HG03575 (cell line): ENCODE results near the gene CHAC1.

Experiments
- ATAC-seq: cut with Tn5 transposase; IDR thresholded peaks from one replicate; pipeline ENCODE4 v1.9.1; 2021; ENCODE audit not compliant: unreplicated experiment, insufficient number of reproducible peaks, low FRiP score; ENCODE audit errors: extremely low read depth

The CHAC1 gene

DNA sequence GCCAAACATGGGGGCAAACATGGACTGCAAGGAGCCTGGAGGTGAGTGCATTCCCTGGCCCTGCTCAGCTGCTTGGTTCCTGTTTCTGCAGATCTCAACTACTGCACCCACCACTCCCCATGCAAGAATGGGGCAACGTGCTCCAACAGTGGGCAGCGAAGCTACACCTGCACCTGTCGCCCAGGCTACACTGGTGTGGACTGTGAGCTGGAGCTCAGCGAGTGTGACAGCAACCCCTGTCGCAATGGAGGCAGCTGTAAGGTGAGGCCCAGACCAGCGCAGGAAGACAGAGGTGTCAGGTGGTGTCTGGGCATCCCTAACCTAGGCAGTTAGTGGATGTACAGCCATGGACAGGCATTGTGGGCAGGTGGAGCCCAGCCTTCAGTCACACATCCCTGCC is 18.8 kb upstream of the CHAC1 start:
- no peak for ATAC-seq

DNA sequence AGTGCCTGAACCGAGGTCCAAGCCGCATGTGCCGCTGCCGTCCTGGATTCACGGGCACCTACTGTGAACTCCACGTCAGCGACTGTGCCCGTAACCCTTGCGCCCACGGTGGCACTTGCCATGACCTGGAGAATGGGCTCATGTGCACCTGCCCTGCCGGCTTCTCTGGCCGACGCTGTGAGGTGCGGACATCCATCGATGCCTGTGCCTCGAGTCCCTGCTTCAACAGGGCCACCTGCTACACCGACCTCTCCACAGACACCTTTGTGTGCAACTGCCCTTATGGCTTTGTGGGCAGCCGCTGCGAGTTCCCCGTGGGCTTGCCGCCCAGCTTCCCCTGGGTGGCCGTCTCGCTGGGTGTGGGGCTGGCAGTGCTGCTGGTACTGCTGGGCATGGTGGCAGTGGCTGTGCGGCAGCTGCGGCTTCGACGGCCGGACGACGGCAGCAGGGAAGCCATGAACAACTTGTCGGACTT is 17.0 kb upstream of the CHAC1 start:
- ATAC-seq: no peak

DNA sequence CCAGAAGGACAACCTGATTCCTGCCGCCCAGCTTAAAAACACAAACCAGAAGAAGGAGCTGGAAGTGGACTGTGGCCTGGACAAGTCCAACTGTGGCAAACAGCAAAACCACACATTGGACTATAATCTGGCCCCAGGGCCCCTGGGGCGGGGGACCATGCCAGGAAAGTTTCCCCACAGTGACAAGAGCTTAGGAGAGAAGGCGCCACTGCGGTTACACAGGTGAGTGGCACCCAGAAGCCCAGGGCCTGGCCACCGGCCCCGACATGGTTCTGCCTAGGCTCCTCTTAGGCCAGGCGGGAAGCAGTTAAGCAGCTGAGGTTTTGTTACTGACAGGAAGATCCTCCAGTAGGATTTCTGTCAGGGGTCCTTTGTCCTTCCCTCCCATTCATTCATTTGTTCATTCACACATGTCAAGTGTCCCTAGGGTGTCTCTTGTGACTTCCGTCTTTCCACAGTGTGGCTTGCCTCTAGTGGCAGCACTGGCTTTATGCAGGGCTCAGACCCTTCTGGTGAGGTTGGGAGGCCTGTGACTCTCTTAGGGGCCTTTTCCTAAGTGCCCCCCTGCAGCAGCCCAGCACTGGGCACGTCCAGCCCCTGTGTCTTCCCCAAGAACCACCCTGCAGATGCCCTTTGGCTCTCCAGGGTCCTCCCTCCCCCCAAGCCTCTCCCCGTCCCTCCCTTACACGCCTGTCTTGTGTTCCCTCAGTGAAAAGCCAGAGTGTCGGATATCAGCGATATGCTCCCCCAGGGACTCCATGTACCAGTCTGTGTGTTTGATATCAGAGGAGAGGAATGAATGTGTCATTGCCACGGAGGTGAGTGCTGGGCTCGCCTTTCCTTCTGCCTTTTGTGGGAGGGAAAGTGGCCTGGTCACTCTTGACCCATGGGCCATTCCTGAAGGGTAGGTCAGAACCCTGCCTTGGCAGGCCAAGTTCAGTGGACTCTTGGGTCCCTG is 16.3 kb upstream of the CHAC1 start:
- ATAC-seq: no peak

DNA sequence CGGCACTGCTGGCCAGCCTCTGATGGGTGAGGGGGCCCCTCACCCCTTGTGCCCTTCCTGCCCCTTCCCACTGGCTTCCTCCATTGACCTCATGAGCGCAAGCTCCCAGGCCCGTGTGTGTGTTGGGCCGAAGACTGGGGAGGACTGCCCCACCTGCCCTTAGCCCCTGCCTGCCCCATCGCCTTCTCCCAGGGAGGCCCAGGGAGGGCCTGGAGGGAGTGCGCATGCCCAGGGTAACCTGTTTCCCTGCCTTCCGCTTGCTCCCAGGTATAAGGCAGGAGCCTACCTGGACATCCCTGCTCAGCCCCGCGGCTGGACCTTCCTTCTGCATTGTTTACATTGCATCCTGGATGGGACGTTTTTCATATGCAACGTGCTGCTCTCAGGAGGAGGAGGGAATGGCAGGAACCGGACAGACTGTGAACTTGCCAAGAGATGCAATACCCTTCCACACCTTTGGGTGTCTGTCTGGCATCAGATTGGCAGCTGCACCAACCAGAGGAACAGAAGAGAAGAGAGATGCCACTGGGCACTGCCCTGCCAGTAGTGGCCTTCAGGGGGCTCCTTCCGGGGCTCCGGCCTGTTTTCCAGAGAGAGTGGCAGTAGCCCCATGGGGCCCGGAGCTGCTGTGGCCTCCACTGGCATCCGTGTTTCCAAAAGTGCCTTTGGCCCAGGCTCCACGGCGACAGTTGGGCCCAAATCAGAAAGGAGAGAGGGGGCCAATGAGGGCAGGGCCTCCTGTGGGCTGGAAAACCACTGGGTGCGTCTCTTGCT is 15.3 kb upstream of the CHAC1 start:
- ATAC-seq: no peak

DNA sequence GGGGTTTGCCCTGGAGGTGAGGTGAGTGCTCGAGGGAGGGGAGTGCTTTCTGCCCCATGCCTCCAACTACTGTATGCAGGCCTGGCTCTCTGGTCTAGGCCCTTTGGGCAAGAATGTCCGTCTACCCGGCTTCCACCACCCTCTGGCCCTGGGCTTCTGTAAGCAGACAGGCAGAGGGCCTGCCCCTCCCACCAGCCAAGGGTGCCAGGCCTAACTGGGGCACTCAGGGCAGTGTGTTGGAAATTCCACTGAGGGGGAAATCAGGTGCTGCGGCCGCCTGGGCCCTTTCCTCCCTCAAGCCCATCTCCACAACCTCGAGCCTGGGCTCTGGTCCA is 14.8 kb upstream of the CHAC1 start:
- ATAC-seq: no peak

DNA sequence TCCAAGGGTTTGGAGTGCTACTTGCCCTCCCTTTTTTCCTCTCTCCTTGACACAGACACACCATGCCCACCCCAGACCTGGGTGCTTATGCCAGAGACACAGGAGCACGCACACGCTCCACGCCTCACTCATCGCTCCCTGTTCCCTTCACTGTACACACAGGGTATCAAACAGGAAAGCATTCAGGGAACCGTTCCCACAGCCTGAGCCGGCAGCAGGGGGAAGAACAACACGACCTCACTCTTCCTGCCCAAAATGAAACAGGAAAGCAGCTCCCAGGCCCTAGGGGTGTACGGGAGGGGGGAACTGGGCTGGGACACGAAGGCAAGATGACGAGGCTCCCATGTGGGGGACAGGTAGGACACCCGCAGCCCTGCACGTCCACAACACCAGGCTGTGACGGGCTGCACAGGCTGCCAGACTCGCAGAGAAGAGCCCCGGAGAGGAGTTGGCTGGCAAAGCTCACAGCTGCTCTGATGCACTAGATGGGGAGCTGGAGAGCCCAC is 12.9 kb upstream of the CHAC1 start:
- no peak for ATAC-seq

DNA sequence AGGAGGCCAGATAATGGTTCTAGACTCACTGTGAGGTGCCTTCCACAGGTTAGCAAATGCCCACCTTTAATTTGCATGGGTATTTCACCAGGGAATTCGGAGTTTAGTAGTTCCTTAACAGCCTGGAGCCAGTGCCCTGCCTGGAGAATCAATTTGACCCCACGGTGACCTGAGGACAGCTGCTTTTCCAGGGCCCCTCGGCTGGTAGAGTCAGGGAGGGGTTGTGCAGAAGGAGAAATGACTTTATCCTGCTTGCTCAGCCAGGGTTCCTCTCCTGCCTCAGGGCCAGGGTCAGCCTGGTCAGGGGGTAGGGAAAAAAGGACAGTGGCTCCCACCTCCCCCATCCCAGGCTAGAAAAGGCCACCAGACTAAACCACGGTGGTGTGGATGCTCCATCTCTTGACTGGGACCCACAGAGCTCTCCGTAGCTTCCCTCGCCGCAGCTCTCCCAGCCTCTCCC is 12.2 kb upstream of the CHAC1 start:
- no peak for ATAC-seq

DNA sequence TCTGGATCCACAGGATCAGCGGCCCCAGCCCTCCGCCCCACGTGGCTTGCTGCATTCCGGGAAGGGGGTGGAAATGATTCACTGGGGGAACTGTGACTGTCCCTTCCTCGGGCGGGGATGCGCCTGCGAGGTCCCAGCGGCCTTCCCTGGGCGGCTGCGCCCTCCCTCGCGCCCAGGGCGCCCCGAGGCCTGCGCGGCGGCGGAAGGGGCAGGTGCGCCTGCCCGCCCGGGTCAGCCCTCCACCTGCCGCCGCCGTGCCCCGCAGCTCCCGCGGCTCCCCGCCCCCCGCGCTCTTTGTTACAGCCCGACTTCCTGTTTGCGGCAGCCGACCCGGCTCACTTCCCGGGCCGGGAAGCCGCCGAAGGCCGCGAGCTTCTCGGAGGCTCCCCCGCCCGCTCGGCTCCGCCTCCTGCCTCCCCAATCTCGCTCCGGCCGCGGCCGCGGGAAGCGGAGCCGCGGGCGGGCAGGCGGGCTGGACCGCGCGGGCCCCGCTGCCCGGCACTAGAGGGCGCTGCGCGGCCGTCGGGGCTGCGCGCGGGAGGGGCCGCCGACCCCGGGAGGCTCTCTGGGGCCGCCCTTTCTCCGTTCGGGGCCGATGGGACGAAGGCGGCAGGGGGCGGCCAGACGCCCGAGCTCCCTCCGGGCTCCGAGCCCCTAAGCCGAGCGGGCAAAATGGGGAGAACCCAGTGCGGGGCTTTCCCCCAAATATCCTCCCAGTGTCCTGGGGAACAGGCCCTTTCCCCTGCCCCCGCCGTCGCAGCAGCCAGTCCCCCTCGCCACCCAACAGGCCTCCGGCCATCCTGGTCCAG is 11.5 kb upstream of the CHAC1 start:
- ATAC-seq: no peak

DNA sequence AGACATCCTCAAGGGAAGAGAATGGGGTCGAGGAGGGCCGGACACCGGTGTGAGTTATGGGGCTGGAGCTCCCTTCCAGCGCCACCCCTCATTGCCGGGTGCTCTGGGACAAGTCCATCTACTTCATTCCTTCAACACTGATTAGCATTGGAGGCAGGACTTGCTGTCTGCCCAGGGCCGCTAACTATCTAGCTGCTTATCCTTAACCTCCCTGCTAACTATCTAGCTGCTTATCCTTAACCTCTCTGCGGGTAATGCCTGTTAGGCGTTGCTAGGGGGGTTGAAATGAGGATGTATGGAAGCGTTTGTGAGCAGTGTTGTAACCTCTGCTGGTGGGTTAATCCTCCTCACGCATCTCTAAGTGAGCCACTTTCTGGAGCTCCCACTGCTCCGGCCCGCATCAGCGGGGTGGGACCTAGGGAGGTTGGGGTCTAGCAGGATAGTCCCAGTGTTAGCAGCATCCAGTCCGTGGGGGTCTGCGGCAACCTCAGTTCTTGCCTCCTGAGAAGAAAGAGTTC is 10.9 kb upstream of the CHAC1 start:
- no peak for ATAC-seq

DNA sequence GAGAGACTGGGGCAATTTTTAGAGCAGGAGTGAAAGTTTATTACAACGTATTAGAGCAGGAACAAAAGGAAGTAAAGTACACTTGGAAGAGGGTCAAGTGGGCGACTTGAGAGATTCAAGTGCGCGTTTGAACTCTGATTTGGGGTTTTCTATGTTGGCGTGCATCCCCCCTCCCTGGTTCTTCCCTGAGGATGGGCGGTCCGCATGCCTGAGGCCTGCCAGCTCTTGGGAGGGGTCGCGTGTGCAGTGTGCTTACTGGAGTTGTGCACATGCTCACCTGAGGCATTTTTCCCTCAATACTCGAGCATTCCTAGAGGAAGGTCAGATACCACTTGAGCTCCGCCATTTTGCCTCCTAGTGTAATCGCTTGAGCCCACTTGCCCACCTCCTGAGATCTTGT is 10.4 kb upstream of the CHAC1 start:
- ATAC-seq: no peak

DNA sequence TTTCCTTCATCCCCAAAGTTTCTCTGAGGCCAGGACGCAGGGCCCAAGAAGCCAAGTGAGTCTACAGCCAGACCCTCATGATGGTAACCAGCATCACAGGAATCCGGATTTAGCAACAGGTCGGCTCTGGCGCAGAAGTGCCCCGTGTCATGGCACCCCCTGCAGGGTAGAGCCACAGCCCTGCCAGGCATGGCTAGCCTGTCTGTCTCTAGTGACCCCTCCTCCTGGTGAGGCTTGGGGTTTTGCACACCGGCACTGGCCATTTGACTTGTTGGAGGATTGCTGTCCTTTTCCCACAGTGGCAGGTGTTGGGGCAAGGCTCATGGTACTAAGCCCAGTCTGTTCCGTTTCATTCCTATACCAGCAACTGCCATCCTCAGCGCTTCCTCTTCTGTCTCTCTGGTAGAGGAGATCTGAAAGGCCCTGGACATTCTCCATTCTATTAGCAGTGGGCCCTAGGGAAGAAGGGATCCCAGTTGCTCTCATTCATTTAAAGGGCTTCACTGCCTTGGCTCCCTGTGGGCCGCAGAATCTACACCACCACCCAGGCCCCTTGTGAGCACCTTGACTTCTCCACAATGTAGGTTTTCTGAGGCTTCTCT is 9.4 kb upstream of the CHAC1 start:
- ATAC-seq: no peak

DNA sequence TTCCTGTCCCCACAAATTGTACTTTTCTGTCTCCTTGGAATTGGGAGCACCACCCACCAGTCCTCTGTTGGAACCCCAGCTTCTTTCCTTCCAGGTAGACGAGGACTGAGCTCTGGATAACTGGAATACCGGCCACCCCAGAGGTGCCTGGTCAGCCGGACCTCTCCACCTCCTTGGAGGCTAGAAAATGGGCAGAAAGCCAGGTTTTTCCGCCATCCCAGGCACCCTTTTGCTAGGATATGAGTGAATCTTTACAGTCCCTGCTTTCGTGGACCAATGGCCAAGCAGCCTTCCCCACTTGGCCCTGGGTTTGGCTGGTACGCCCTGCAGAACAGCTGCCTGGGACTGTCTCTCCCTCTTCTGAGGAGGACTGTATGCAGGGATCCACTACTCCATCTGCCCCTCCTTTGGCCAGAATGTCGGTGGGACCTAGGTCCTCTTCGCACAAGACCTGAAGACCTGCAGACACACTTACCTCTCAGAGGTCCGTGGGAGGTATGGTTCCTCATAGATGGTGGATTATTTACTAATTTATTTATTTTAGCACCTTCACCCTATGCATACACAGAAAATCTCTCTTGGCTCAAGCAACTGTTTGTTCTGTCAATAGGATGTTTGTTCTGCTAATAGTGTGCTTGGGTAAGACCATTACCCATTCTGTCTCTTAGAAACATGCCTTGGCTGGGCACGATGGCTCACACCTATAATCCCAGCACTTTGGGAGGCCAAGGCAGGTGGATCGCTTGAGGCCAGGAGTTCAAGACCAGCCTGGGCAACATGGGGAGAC is 8.6 kb upstream of the CHAC1 start:
- no peak for ATAC-seq

DNA sequence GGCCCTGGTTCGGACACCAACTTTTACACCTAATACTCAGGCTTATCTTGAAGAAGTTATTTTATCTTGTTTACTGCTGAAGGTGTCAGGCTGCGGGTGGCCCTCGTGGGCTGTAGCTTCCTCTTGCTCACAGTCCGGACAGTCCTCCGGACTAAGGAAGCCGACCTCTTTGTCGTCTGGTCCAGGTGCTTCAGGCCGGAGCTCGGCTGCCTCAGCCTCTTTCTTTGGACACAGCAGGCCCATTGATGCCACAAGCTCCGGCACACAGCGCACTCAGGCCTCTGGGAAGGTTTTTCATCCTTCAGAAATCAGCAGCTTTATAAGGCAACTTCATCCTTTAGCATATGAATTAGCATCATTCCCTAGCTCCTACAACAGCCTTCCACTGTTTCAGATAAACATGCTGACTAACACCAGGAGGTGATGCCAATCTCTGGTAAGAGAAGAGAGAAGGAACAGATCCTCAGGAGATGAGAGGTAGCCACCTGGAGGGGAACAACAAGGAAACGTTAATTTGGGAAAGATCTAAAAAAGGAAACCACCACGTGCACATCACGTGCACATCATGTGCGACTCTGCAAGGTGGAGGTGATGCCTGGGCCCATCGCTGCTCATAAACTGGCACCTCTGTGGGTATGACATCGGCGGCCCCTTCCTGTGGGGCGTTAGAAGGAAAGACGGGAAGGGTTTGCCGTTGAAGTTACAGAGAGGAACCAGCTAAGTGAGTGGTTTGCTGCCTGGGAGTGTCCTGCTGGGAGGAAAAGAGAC is 4.4 kb upstream of the CHAC1 start:
- ATAC-seq: no peak

DNA sequence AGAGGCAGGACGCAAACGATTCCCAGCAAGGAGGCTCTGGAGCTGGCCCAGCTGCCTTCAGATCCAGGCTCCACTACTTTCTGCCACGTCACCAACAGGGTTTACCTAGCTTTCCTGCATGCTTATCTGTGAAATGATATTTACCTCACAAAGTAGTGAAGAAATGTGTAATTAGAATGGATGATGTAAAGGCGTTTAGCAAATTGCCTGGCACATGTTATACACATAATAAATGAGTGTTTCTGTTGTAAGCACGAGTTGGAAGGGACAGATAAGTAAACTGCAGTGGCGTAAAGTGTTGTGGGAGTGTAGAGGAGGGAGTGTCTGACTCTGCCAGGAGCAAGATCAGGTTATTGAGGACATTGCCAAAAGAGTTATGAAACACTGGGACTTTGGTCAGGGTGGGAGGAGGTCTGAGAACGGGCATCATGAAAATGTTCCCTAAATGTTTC is 3.5 kb upstream of the CHAC1 start:
- no peak for ATAC-seq

DNA sequence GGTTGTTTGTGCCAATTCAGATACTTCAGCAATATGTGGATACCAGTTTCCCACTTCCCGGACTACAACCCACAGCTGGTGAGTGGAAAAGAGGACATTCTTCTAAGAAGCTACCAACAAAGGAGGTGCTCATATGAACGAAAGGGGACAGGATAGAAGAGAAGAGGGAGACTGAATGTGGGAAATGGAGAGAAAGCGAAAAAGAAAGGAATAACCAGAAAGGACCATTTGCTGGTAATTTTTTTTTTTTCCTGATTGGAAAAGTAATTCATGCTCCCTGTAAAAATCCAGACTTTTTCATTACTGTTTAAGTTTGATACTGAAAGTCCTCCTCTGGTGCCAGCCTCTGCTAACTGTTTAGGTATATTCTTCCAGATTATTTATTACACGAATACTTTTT is 1.5 kb upstream of the CHAC1 start:
- no peak for ATAC-seq

DNA sequence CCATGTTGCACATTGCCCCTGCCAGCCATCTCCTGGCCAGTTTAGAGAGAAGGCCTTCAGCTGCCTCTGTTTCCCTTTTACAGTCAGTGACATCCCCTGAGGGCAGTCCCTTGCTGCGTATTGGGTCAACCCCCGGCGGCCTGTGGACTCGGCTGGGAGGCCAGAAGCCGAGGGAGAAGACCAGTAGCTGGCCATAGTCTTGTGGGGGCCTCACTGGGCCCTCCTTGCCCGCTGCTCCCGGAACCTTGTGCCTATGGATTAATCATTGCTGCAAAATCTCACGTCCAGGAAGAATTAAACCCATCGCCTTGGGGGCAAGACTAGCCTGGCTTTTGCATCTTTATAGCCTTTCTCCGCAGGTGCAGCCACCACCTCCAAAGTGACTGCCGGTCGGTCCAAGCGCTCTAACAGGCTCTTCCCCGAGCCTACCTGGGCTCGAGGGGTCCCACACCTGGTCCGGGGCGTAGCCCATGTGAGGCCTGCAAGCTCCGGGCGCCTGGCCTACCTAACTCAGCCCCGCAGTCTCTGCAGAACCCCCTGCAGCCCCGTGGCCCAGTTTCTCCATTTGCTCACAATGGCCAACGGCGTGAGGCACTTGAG is 870 bp upstream of the CHAC1 start:
- ATAC-seq: no peak

DNA sequence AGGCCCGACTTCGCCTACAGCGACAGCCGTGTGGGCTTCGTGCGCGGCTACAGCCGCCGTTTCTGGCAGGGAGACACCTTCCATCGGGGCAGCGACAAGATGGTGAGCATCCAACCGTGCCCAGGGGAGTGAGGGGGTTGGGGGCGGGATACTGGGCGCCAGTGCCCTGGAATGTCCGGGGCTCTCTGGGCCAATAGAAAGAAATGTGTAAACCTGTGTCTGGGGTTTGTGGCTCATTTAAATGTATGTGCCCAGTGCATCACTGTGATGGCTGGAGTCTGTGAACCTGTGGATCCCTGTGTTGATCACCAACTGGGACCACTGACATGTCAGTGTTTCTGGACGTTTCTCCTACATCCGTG is 423 bp downstream of the CHAC1 start:
- no peak for ATAC-seq
